ENCODE results near the gene THUMPD2. TPM values are rescaled to one million over a fixed set of nuclear protein-coding genes. Genes with fewer than 3 reads are reported as not detected.

THUMPD2 gene
- total RNA-seq, 4 donors from 2014 or later = 9.3 to 26.7 (median 19.2) TPM

GRCh38 chr2:39693245-39693644 lies 85.8 kb downstream of the THUMPD2 start:
- intact Hi-C loops (cut with DNase I) = loop anchor here (10.0 kb wide), 1 partner anchor 98 kb away; no protein-coding TSS in a partner anchor
- TF ChIP-seq POLR2A (IDR thresholded peaks at IDR 0.05) = no peak
- no peak for TF ChIP-seq CTCF (IDR thresholded peaks at IDR 0.05)
- H3K9me3 ChIP-seq = no peaks in the 10 kb centered on the region
- H3K36me3 ChIP-seq = no peaks in the 10 kb centered on the region
- H3K4me3 ChIP-seq (replicated peaks in 1 of 3) = no peak overlapping the region
- no peak for DNase-seq
- 64 to 80% methylated on average over 1 of the region's 1 CpG for WGBS, 2 donors
- H3K27me3 ChIP-seq = no peaks in the 10 kb centered on the region
- peaks cover 0 to 12% of the 10 kb centered on the region in 2 donors for H3K4me1 ChIP-seq
- H3K27ac ChIP-seq = no peak overlapping the region

- Histone ChIP-seq H3K36me3 (no peaks in the 10 kb centered on the region), H3K27ac (no peak overlapping the region), H3K9me3 (no peaks in the 10 kb centered on the region), H3K4me1 (peaks cover 4 to 7% of the 10 kb centered on the region in 2 donors), H3K27me3 (no peaks in the 10 kb centered on the region), H3K4me3 (replicated peaks in 1 of 3) (no peak overlapping the region)
- TF ChIP-seq CTCF (IDR thresholded peaks at IDR 0.05) (no peak), POLR2A (IDR thresholded peaks at IDR 0.05) (no peak)
- WGBS, 2 donors = 93 to 96% methylated on average over 6 of the region's 6 CpGs
- no peak for DNase-seq
- intact Hi-C loops (cut with DNase I) = loop anchor here (10.0 kb wide), 1 partner anchor 95 kb away; no protein-coding TSS in a partner anchor
Measured at GRCh38 chr2:39689876-39690275, 89.2 kb downstream of the THUMPD2 start.

- no peaks in the 10 kb centered on the region for H3K9me3 ChIP-seq
- WGBS, 2 donors = 83 to 88% methylated on average over 1 of the region's 1 CpG
- H3K36me3 ChIP-seq = no peaks in the 10 kb centered on the region
- H3K4me3 ChIP-seq (replicated peaks in 1 of 3) = no peak overlapping the region
- H3K27me3 ChIP-seq = no peaks in the 10 kb centered on the region
- intact Hi-C loops (cut with DNase I) = no loop called here
- no peak for TF ChIP-seq POLR2A (IDR thresholded peaks at IDR 0.05)
- no peak for TF ChIP-seq CTCF (IDR thresholded peaks at IDR 0.05)
- H3K4me1 ChIP-seq = peaks cover 4 to 7% of the 10 kb centered on the region in 2 donors
- H3K27ac ChIP-seq = no peak overlapping the region
- DNase-seq = no peak
Measured at GRCh38 chr2:39689272-39689841, 89.7 kb downstream of the THUMPD2 start.

GRCh38 chr2:39688181-39688580 lies 90.9 kb downstream of the THUMPD2 start:
- H3K27ac ChIP-seq = no peak overlapping the region
- WGBS, 2 donors = 84 to 85% methylated on average over 2 of the region's 2 CpGs
- TF ChIP-seq CTCF (IDR thresholded peaks at IDR 0.05) = no peak
- no peak for TF ChIP-seq POLR2A (IDR thresholded peaks at IDR 0.05)
- no peak overlapping the region for H3K4me3 ChIP-seq (replicated peaks in 1 of 3)
- no peaks in the 10 kb centered on the region for H3K36me3 ChIP-seq
- no peaks in the 10 kb centered on the region for H3K27me3 ChIP-seq
- intact Hi-C loops (cut with DNase I) = no loop called here
- H3K4me1 ChIP-seq = peaks cover 4 to 5% of the 10 kb centered on the region in 2 donors
- no peak for DNase-seq
- no peaks in the 10 kb centered on the region for H3K9me3 ChIP-seq

GRCh38 chr2:39686456-39686855 lies 92.6 kb downstream of the THUMPD2 start:
- Histone ChIP-seq H3K36me3 (no peaks in the 10 kb centered on the region), H3K27ac (no peak overlapping the region), H3K27me3 (no peaks in the 10 kb centered on the region), H3K4me1 (peaks cover 0 to 4% of the 10 kb centered on the region in 2 donors), H3K4me3 (replicated peaks in 1 of 3) (no peak overlapping the region), H3K9me3 (no peaks in the 10 kb centered on the region)
- intact Hi-C loops (cut with DNase I) = no loop called here
- TF ChIP-seq POLR2A (IDR thresholded peaks at IDR 0.05) (no peak), CTCF (IDR thresholded peaks at IDR 0.05) (no peak)
- 85 to 89% methylated on average over 6 of the region's 6 CpGs for WGBS, 2 donors
- no peak for DNase-seq

Other genes with a start within 250 kb of the THUMPD2 start
- 1 to 10 TPM; 1.9 to 6.5 (median 4.0) TPM for gene TMEM178A, start 113.3 kb downstream of the THUMPD2 start, total RNA-seq

Measured in thyroid gland (tissue), 4 donors.